ENCODE results near the gene ARHGAP15.

The ARHGAP15 gene

GRCh38 chr2:143690235-143690634 lies 561.0 kb downstream of the ARHGAP15 start:
- TF ChIP-seq CTCF (IDR thresholded peaks at IDR 0.05; ENCODE audit: low read depth, low read length, missing control alignments), result no peak
- no peak for DNase-seq (ENCODE audit: low read depth)
- no peak overlapping the region for H3K4me3 ChIP-seq (ENCODE audit: low read depth, low read length)

- no peak for TF ChIP-seq CTCF (IDR thresholded peaks at IDR 0.05; ENCODE audit: low read depth, low read length, missing control alignments)
- no peak for DNase-seq (ENCODE audit: low read depth)
- H3K4me3 ChIP-seq (ENCODE audit: low read depth, low read length), result no peak overlapping the region
Measured at GRCh38 chr2:143691121-143691520, 561.9 kb downstream of the ARHGAP15 start.

- TF ChIP-seq CTCF (IDR thresholded peaks at IDR 0.05; ENCODE audit: low read depth, low read length, missing control alignments), result no peak
- H3K4me3 ChIP-seq (ENCODE audit: low read depth, low read length), result no peak overlapping the region
- no peak for DNase-seq (ENCODE audit: low read depth)
Measured at GRCh38 chr2:143692162-143692561, 562.9 kb downstream of the ARHGAP15 start.

GRCh38 chr2:143692967-143693366 lies 563.7 kb downstream of the ARHGAP15 start:
- no peak overlapping the region for H3K4me3 ChIP-seq (ENCODE audit: low read depth, low read length)
- no peak for TF ChIP-seq CTCF (IDR thresholded peaks at IDR 0.05; ENCODE audit: low read depth, low read length, missing control alignments)
- no peak for DNase-seq (ENCODE audit: low read depth)

- DNase-seq (ENCODE audit: low read depth), result no peak
- TF ChIP-seq CTCF (IDR thresholded peaks at IDR 0.05; ENCODE audit: low read depth, low read length, missing control alignments), result no peak
- no peak overlapping the region for H3K4me3 ChIP-seq (ENCODE audit: low read depth, low read length)
Measured at GRCh38 chr2:143694335-143694734, 565.1 kb downstream of the ARHGAP15 start.

GRCh38 chr2:143696651-143697050 lies 567.4 kb downstream of the ARHGAP15 start:
- TF ChIP-seq CTCF (IDR thresholded peaks at IDR 0.05; ENCODE audit: low read depth, low read length, missing control alignments), result no peak
- peak; percentile 18 for DNase-seq (ENCODE audit: low read depth)
- H3K4me3 ChIP-seq (ENCODE audit: low read depth, low read length), result no peak overlapping the region

GRCh38 chr2:143697744-143698143 lies 568.5 kb downstream of the ARHGAP15 start:
- TF ChIP-seq CTCF (IDR thresholded peaks at IDR 0.05; ENCODE audit: low read depth, low read length, missing control alignments), result no peak
- peak; percentile 13 for DNase-seq (ENCODE audit: low read depth)
- no peak overlapping the region for H3K4me3 ChIP-seq (ENCODE audit: low read depth, low read length)

Data from GM12864 (cell line).